ENCODE data around the gene SNX14. TPM values are rescaled to one million over a fixed set of nuclear protein-coding genes. Genes with fewer than 3 reads are reported as not detected.

Gene SNX14
- total and polyA plus RNA-seq, 2 of the 8 experiments (the other 6 are each of a cell fraction or from before 2014, with no cell fraction given) = 11.9 to 24.2 TPM

GRCh38 chr6:85470023-85470410 is 123.6 kb downstream of the SNX14 start (continued):
- TF ChIP-seq, protein P1, sequence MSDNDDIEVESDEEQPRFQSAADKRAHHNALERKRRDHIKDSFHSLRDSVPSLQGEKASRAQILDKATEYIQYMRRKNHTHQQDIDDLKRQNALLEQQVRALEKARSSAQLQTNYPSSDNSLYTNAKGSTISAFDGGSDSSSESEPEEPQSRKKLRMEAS (IDR thresholded peaks at IDR 0.05) = no peak
- TF ChIP-seq SP1 (IDR thresholded peaks at IDR 0.05; ENCODE audit: low read depth, low read length) = no peak
- no peak for TF ChIP-seq RXRA (IDR thresholded peaks at IDR 0.05; ENCODE audit: insufficient read depth, low read depth, low read length)
- TF ChIP-seq RFX5 (IDR thresholded peaks at IDR 0.05; ENCODE audit: borderline replicate concordance, low read depth, low read length) = no peak
- no peak for TF ChIP-seq MAFK (IDR thresholded peaks at IDR 0.05; ENCODE audit: low read depth, low read length)

All from H1 (cell line).